ENCODE measurements around the gene SYT17.
"Not testable (repeated sequence)": the region's sequence is repeated elsewhere in the genome, so short reads cannot be mapped to it uniquely, and the experiment has no call there.

SYT17 gene

GRCh38 chr16:19174478-19174877 lies 6.4 kb downstream of the SYT17 start:
- DNase-seq = no peak

GRCh38 chr16:19175492-19176262 lies 7.6 kb downstream of the SYT17 start:
- DNase-seq = no peak

- DNase-seq = no peak
Measured at GRCh38 chr16:19177111-19177739, 9.2 kb downstream of the SYT17 start.

- no peak for DNase-seq
Measured at GRCh38 chr16:19179546-19180490, 11.8 kb downstream of the SYT17 start.

- no peak for DNase-seq
Measured at GRCh38 chr16:19180741-19181140, 12.7 kb downstream of the SYT17 start.

- DNase-seq = no peak
Measured at GRCh38 chr16:19182481-19182880, 14.4 kb downstream of the SYT17 start.

- DNase-seq = no peak
Measured at GRCh38 chr16:19183187-19183586, 15.1 kb downstream of the SYT17 start.

GRCh38 chr16:19184823-19185509 lies 16.9 kb downstream of the SYT17 start:
- DNase-seq = no peak

GRCh38 chr16:19185510-19185851 lies 17.4 kb downstream of the SYT17 start:
- no peak for DNase-seq

GRCh38 chr16:19186408-19186807 lies 18.4 kb downstream of the SYT17 start:
- DNase-seq = no peak

GRCh38 chr16:19187961-19188360 lies 19.9 kb downstream of the SYT17 start:
- DNase-seq = not testable (repeated sequence)

- no peak for DNase-seq
Measured at GRCh38 chr16:19188406-19188805, 20.4 kb downstream of the SYT17 start.

GRCh38 chr16:19192865-19193264 lies 24.8 kb downstream of the SYT17 start:
- no peak for DNase-seq

- DNase-seq = no peak
Measured at GRCh38 chr16:19196871-19197270, 28.8 kb downstream of the SYT17 start.

GRCh38 chr16:19203374-19203966 lies 35.4 kb downstream of the SYT17 start:
- DNase-seq = no peak

- no peak for DNase-seq
Measured at GRCh38 chr16:19210280-19210924, 42.4 kb downstream of the SYT17 start.

GRCh38 chr16:19210968-19211367 lies 42.9 kb downstream of the SYT17 start:
- DNase-seq = no peak

- no peak for DNase-seq
Measured at GRCh38 chr16:19212059-19212458, 44.0 kb downstream of the SYT17 start.

- DNase-seq = no peak
Measured at GRCh38 chr16:19213885-19214284, 45.8 kb downstream of the SYT17 start.

GRCh38 chr16:19215705-19216104 lies 47.7 kb downstream of the SYT17 start:
- no peak for DNase-seq

- no peak for DNase-seq
Measured at GRCh38 chr16:19218581-19218980, 50.5 kb downstream of the SYT17 start.

- no peak for DNase-seq
Measured at GRCh38 chr16:19219836-19220235, 51.8 kb downstream of the SYT17 start.

Measured in SHP77 treated with DMSO at 0.1 percent for 48 hours (cell line).